Measurements from ENCODE around the gene ZFR.
"Not testable (repeated sequence)": the region's sequence is repeated elsewhere in the genome, so short reads cannot be mapped to it uniquely, and the experiment has no call there.

Gene ZFR

DNA sequence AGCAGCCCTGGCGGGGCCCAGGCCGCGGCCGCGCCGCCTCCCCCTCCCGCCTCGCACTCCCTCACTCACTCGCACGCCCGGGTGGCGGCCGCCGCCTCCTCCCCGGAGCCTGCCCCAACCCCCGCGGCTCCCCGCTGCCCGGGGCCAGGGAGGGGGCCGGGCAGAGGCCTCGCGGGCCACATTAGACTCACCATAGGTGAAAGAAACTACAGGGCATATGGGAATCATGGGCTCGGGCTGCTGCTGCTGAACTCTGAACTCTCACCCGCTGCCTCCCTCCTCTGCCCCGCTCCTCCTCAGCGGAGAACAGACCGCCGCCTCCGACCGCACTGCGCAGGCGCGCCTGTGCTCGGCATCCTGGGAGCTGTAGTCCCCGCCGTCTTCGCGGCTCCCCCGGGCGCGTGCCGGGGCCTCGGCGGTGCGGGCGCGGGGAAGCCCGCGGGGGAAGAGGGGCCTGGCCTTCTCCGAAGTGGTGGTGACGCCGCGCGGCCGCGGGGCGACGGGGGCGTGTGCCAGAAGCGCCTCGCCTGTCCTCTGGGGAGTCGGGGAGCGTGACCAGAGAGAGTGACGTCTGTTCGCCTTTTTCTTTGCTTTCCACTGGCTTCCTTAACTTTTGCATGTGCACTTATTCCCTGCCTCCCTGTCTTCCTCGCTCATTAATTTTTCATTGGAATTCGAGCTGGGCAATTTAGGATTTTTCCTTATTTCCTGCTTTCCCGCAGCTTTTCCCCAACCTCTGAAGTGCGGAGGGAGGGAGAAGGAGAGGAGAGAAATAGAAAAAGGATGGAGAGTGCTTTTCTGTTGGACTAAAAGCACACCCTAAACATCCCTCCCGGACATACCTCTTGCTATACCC is at the start of gene ZFR:
ZFR (minus strand) TSS at position 310 of the 856 bp plus-strand sequence; CDS start at position 228, 82 bp downstream.
- DNase-seq: peak; percentile 88

DNA sequence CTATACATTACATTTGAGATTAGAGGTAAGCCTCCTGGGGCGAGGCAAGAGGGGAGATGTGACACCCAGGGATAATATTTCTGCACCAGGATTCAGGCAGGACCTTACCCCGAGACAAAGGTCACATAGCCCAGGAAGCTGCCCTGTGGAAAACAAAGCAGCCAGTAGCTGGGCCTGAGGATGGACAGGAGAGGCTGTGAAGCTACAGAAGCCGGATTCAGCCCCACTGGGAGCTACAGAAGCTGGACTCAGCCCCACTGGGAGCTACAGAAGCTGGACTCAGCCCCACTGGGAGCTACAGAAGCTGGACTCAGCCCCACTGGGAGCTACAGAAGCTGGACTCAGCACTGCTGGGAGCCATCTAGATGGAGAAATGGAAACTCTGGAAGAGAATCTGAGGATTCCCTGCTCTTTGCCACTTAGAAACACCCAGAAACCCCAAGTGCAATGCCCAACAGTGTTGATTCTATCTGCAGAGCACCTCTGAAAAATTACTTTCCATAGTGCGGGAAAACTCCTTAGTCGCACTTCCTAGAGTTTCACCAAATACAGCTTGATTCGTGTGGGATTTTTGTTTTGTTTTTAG is 46.5 kb upstream of the ZFR start:
- DNase-seq: no peak

DNA sequence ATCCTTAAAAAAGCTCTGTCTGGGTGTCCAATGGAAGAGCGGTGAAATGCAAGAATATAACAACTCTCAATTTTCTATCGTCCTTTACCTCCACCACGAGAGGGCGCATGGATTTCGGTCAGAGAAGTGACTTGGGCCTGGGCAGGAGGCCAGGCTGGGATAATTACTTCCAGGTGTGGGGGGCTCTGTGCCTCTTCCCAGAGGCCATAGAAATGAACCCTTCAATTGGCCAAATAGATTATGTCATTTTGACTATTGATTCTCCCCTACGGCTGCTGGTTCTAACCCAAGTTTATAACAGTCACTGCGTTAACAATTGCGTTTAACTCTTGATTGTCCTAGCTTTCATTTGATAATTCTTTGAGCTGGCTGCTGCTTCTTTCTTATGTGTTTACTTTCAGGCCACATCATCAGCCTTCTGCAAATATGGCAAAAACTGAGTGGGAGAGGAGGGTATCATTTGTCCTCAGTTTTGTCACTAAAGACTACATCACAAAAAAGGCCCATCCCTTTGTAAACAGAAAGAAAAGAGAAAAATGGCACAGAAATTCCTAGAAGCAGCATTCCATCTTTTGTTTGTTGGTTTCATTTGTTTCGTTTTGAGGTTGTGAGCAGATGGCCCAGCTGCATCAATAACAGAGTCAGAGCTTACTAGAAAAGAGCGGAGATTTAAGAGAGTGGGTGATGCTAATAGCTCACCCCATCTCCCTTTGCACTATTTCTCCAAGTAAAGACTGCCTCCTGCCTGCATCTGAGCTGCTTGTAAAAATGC is 45.4 kb upstream of the ZFR start:
- peak; percentile 90 for DNase-seq

DNA sequence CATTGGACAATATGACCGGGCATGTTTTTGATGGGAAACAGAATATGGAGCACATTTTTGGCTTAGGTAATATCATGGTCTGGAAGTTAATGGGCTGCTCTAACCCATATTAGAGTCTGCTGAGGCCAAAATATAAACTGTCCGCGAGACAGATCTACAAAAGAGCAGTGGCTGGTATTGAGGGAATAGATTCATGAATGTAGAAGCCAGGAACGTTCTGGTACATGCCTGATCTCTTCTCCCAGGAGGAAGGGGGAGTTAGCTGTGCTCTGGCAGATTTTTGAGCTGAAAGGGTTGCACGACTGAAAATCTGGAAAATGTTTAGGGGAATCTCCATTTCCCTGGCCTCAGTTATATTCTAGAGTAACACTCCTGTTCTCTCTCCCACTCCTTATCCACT is 42.9 kb upstream of the ZFR start:
- no peak for DNase-seq

DNA sequence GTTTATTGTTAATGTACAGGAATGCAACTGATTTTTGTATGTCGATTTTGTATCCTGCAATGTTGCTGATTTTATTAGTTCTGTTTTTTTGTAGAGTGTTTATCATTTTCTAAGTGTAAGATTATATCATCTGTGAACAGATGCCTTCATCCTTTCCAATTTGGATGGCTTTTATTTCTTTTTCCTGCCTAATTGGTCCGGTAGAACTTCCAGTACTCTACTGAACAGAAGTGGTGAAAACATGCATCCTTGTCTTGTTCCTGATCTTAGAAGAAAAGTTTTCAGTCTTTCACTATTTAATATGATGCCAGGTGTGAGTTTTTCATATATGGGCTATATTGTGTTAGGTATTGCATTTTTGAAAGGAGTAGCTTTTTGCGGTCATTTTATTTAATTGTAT is 42.5 kb upstream of the ZFR start:
- no peak for DNase-seq

DNA sequence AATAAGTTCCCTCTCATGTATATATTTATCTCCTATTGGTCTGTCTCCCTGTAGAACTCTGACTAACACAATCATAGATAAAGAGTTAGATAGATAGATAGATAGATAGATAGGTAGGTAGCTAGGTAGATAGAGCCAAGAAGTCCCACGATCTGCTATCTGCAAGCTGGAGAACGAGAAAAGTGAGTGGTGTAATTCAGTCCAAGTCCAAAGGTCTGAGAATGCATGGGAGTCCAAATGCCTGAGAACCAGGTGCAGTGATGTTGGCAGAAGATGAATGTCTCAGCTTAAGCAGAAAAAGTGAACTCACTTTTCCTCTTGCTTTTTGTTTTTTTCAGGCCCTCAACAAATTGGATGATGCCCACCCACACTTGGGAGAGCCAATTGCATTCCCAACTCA is 37.7 kb upstream of the ZFR start:
- no peak for DNase-seq

DNA sequence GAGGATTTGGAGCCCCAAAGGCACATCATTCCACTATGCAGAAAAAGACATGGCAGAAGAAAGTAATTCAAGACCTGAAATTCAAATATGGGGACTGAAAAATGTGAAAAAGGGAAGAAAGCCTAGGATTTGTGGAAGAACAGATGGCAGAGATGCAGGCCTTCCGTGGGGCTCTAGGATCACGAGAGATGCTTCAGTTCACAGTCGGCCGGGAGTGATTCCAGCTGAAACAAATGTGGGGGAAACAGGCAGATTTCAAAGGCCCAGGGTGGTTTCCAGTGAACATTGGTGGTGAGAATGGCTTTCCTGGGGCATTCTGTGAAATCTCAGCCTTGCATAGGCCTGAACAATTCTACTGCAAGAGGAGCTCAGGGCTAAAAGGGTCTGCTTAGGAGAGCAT is 34.6 kb upstream of the ZFR start:
- DNase-seq: no peak

DNA sequence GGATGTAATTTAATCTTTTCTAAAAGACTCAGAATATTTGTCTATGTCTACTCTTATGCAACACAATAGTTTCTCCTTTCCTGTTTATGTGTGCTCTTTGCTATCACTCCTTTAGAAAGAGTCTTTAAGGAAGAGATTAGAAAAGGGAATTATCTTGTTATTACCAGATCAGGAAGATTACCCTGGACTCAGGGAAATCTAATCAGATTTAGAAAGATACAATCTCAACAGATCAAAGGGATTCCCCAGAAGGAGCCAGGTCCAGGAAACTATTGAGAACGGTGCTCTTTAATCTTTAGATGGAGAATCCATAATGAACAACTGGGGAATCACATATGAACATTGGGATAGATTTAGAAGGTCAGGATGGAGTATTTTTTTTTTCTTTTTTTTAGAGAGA is 32.4 kb upstream of the ZFR start:
- no peak for DNase-seq

DNA sequence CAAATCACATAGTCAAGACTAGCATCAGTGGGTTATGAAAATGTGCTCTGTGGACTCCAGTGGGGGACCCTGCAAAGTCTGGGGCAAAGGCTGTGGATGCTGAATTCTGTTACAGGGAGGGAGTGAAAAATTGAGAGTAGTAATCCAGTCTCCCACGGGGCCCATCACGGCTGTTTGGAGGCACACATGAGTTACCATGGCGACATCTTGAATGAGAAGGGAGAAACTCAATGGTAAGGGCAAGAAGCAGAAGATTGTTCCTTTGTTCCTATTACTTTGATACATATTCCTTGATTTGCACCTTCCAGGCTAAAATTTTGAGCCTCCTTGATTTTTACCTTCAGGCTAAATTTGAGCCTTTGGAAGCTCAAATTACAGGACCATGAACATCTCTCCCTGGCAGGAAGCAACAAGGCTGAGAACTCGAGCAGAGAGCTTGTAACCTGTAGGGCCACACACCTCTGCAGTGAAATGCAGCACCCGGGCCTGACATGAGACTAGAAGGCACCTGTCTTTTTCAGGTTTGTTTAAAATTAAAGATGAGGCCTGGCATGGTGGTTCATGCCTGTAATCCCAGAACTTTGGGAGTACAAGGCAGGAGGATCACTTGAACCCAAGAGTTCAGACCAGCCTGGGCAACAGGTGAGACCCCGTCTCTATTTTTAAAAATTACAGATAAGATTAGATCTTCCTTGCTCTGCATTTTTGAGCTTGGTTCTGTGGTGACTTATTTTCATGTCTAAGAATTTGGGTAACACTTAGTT is 31.0 kb upstream of the ZFR start:
- peak; percentile 9 for DNase-seq

DNA sequence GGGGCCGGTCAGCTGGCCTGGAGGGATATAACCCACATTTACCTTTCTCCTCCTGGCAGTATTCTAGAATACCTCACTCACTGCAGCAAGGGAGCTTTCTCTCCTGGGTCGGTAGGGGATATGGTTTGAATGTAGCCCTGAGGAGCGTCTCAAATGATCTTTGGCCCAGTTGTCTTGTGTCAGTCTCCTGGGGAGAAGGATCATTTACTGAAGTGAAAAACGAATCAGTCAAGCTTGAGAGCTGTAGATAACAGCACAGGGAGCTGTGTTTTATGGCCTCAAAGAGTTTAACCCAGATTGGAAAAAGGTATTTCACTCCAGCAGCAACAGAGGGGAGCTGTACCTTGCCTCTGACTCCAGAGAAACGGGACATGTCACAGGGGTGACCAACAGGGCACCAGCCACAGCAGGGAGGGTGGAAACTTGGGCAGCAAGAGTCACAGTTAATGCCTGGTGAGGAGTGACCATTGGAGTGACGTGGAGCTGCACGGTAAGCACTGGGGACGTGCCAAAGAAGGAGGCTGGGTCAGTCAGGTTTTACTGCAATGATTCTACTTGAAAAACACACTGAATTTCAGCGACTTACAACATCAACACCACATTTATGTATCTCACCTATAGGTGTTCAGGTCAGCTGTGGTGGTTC is 29.8 kb upstream of the ZFR start:
- no peak for DNase-seq

DNA sequence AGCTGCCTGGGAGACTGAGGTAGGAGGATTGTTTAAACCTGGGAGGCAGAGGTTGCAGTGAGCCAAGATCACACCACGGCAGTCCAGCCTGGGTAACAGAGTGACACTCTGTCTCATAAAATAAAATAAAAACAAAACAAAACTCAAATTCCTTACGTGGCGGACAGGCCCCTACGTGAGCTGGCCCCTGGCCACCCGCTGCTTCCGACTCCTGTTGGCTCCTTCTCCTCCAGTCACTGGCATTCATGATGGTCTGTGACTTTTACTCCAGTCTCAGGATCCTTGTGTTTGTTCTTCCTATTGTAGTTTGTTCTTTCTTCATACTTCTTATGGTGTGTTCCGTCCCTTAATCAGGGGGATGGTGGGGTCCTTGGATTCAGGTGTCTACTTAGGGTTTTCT is 28.5 kb upstream of the ZFR start:
- DNase-seq: no peak

DNA sequence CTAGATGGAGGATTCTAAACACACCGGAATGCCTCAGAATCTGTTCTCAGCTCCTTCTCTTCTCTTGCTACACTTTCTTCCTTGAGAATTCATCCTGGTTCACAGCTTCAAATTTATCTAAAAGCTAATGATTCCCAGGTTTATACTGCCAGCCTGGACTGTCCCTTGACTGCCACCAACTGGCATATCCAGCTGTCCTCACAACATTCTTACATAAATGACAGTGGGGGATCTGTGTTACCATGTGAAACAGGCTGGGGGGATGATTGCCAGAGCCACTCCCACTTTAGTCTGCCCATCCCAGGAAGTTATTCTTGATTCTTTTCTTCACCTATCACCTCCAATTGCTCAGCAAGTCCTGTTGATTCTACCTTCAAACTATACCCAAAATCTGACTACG is 27.2 kb upstream of the ZFR start:
- peak; percentile 3 for DNase-seq

DNA sequence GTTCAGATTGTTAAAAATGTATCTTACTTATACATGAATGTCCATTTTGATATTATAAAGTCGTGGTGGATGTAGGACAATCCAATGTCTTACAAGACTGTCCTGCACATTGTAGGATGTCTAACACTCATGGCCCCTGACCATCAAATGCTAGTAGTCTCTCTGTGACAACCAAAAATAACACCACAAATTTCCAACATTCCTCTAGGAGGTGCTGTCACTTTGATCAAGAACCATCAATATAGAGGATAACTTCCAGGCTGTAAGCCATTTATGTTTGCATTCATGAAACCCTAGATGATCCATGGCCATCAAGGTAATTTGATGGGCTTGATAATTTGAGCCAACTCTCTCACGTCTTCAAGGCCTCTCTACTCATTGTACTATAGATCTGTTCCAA is 20.5 kb upstream of the ZFR start:
- DNase-seq: no peak

DNA sequence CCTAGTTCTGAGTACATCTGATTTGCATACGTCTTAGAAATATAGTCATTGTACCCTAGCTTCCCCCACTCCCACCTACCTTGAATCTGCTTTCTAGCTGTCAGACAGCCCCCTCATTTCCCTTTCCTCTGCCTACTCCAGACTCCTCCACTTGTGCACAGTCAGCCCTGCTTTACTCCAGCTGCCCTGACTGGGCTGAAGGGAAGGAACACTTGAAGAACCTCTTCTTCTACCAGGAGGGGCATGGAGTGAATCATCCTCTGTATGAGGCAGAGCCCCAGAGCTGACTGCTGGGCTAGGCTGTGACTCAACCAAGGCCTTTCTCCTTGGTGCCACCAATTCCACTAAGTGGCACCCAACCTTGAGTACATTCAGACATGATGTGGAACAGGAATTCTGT is 18.1 kb upstream of the ZFR start:
- peak; percentile 6 for DNase-seq

DNA sequence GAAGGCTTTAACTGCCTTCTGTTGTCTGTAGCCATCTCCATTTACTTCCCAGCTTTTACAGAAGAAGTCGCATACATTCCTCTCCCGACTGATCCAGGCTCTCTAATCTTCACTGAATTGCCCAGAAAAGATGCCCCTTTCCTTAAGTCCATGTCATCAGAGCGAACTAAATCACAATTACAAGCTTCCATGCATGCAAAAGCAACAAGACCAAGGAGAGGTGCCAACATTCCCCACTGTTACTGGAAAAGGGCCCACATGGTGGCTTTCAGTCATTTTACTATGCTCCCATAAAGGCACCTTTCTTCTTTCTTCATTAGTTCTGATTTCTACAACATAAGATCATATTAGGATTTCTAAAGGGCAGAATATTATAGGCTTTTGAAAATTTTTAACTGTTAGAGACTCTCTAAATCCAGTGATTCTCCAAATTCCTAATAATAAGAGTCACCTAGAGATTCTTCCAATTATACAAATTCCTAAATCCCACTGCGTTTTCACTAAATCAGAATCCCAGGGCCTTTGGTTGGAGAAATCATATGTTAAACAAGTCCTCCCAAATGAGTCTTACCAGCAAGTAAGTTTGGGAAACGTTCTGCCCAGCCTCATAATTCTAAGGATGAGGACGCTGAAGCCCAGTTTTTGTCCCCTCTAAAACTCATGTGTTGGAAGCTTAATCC is 17.0 kb upstream of the ZFR start:
- no peak for DNase-seq

DNA sequence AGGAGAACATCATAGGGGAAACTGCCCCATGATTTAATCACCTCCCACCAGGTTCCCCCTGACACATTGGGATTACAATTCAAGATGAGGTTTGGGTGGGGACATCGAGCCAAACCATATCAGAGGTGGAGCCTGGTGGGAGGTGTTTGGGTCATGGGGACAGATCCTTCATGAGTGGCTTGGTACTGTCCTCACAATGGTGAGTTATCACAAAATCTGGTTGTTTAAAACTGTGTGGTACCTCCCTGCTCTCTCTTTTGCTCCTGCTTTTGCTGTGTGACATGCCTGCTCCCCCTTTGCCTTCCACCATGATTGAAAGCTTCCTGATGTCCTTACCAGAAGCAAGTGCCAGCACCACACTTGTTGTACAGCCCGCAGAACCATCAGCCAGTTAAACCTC is 16.2 kb upstream of the ZFR start:
- no peak for DNase-seq

DNA sequence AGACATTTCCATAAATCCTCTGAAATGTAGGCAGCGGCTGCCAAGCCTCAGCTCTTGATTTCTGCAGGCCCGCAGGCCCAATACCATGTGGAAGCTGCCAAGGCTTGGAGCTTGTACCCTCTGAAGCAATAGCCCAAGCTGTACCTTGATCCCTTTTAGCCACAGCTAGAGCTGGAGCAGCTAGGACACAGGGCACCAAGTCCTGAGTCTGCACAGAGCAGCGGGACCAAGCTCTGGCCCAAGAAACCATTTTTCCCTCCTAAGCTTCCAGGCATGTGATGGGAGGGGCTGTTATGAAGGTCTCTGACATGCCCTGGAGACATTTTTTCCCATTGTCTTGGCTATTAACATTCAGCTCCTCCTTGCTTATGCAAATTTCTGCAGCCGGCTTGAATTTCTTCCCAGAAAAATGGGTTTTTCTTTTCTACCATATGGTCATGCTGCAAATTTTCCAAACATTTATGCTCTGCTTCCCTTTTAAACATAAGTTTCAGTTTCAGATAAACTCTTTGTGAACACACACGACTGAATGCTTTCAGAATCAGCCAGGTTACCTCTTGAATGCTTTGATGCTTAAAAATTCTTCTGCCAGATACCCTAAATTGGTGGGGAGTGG is 14.4 kb upstream of the ZFR start:
- DNase-seq: no peak

DNA sequence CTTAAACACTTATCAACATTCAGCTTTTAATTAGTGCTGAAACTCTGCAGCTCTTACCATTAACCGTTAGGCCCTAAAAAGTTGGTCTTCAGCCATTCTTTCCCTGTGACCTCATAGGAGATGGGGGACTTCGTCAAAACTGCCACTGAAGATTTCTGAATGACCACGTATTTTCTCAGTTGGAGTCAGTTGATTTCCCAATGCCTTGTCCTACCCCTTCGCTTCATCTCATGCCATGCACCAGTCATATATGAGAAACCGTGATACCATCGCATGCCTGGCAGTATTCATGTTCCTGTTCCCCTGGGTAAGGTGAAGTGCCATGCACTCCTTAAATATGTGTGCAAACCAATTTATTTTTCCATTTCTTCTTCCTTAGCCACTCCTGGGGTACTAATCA is 10.8 kb upstream of the ZFR start:
- DNase-seq: no peak

DNA sequence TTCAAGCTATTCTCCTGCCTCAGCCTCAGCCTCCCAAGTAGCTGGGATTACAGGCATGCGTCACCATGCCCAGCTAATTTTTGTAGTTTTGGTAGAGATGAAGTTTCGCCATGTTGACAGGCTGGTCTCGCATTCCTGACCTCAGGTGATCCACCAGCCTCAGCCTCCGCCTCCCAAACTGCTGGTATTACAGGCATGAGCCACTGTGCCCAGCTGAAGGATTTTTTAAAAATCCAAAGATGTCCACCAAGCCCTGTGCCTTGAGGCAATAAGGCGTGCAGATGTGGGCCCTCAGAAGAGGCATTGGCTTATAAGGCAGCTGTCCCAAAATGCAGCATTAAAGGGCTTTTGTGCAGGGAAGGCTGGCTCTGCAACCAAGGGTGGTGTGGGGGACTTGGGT is 10.3 kb upstream of the ZFR start:
- DNase-seq: no peak

DNA sequence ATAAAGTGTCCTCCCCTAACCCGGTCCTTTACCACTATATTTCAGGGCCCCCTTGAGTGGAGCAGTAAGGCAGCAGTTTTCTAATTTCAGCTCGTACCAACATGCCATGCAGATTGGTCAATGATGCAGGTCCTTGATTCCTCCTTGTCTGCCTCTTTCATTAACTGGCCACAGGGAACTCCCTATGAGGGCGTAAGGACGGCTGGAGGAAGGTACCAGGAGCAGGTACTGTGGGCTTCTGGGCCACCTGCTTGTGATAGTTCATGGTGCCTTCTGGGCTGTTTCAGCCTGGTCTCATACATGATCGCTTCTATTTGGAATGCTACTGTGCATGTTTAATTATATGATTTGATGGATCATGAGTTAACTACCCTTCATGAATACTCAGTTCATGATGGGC is 9.4 kb upstream of the ZFR start:
- no peak for DNase-seq

DNA sequence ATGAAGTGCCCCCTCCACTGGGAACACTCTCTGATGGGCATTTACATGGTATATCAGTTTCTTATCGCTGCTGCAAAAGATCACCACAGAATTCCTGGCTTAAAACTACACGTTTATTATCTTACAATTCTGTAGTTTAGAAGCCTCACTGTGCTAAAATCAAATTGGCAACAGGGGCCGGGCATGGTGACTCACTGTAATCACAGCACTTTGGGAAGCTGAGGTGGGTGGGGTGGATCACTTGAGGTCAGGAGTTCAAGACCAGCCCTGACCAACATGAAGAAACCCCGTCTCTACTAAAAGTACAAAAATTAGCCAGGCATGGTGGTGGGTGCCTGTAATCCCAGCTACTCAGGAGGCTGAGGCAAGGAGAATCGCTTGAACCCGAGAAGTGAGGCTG is 7.8 kb upstream of the ZFR start:
- DNase-seq: not testable (repeated sequence)

DNA sequence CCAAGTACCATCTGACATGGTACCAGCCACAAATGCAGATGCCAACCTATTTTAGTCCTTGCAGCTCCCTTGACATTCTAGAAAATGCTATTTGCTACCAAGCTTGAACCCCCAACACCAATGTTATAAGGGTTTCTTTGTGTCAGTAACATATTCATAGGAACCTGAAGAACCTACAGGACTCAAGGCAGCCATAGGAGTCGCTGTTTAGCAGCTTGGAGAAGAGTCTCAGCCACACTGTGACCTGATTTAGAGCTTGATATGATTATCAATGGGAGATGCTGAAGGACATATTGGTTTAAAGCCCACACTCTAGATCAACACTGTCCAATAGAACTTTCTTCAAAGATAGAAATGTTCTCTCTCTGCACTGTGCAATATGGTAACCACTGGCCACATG is 6.4 kb upstream of the ZFR start:
- peak; percentile 31 for DNase-seq

Data from DMS53 (cell line).